HG03064 (cell line): Measurements from ENCODE around the gene PCGF6.
"Not testable (repeated sequence)": the region's sequence is repeated elsewhere in the genome, so short reads cannot be mapped to it uniquely, and the experiment has no call there.

Experiments used
- ATAC-seq: cut with Tn5 transposase; IDR thresholded peaks from one replicate; pipeline ENCODE4 v1.9.1; 2021; ENCODE audit warnings: low read depth; ENCODE audit not compliant: unreplicated experiment

Gene PCGF6

GRCh38 chr10:103258928-103259327 is 92.0 kb downstream of the PCGF6 start:
- not testable (repeated sequence) for ATAC-seq

GRCh38 chr10:103257812-103258211 is 93.1 kb downstream of the PCGF6 start:
- ATAC-seq = no peak

- no peak for ATAC-seq
These were observed 94.3 kb downstream of the PCGF6 start for GRCh38 chr10:103256613-103257012.

GRCh38 chr10:103254538-103255325 is 96.2 kb downstream of the PCGF6 start:
- no peak for ATAC-seq

- ATAC-seq = no peak
These were observed 96.8 kb downstream of the PCGF6 start for GRCh38 chr10:103254113-103254512.
